Right lobe of liver (tissue), 4 donors: ENCODE data around the gene SLC32A1.

Experiments used
- POLR2A ChIP-seq: fragments of 450-650 bp; IDR thresholded peaks from one replicate; pipeline ENCODE4 v1.6.1; 2017; ENCODE audit warnings: antibody characterized with exemption, mild to moderate bottlenecking
- TF ChIP-seq, protein P1 (sequence below), 4 donors: fragments of 200-600 bp in 3 of 4; fragments of 450-650 bp in 1 of 4; IDR thresholded peaks; one replicate each; pipeline versions ENCODE4 v1.5.1 to v1.8.0; 2016 to 2022; ENCODE audit warnings: antibody characterized with exemption in 4 of 4, mild to moderate bottlenecking in 2 of 4
- donor health status: DM: no; HTN: no; CAD: no.
- donor health status: DM: no; HTN: no; CAD: no.
- donor health status: DM: no; HTN: yes; CAD: no.

DNA sequence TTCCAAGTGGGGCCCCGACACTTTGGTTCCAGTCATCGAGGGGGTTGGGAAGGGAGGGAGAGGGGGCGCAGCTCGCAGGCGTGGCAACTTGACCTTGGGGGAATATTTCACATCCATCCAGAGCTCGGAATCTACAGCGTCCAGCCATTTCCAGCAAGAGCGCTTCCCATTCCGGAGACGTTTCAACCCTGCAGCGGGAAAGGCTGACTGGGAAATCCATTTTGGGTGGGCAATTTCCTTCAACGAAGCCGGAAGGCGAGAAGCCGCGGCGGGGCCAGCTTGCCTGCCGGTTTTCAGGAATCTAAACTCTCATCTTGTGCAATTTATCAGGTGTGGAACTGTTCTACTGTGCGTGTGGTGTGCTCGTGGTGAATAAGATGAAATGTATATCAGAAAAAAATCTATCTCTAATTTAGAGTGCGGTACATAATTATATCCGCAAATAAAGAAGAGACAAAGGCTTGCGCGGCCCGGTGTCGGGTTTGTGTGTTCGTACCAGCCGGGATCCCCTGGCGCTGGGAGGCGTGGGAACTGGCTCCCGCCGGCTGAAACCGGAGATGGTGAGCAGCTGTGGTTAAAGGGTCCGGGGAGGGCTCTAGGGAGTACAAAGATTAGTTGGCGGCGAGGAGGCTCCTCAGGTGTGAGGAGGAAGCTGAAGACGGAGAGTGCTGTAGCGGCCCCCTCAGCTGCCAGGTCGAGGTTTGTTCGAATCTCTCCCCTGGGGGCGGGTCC lies 4.8 kb downstream of the SLC32A1 start:
- TF ChIP-seq, protein P1, sequence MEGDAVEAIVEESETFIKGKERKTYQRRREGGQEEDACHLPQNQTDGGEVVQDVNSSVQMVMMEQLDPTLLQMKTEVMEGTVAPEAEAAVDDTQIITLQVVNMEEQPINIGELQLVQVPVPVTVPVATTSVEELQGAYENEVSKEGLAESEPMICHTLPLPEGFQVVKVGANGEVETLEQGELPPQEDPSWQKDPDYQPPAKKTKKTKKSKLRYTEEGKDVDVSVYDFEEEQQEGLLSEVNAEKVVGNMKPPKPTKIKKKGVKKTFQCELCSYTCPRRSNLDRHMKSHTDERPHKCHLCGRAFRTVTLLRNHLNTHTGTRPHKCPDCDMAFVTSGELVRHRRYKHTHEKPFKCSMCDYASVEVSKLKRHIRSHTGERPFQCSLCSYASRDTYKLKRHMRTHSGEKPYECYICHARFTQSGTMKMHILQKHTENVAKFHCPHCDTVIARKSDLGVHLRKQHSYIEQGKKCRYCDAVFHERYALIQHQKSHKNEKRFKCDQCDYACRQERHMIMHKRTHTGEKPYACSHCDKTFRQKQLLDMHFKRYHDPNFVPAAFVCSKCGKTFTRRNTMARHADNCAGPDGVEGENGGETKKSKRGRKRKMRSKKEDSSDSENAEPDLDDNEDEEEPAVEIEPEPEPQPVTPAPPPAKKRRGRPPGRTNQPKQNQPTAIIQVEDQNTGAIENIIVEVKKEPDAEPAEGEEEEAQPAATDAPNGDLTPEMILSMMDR (IDR thresholded peaks at IDR 0.05) = no peak
- no peak for TF ChIP-seq POLR2A
